HEK293 (cell line): ENCODE data around the gene HSFX3.

Experiments
- ELK4 ChIP-seq: IDR thresholded peaks from 2 replicates; pipeline ENCODE4 v1.6.1; 2011; ENCODE audit warnings: mild to moderate bottlenecking, low read depth, low read length, borderline replicate concordance
- HOXD13 ChIP-seq: sonication (generic); formaldehyde crosslinking; IDR thresholded peaks from 2 replicates; pipeline ENCODE4 v1.8.0; 2022; ENCODE audit warnings: missing genetic modification reagents, borderline replicate concordance
- OVOL3 ChIP-seq: fragments of 450-650 bp; formaldehyde crosslinking; IDR thresholded peaks from 2 replicates; pipeline ENCODE4 v1.5.1; 2016; ENCODE audit warnings: missing biosample characterization, missing genetic modification characterization
- PRDM1 ChIP-seq: fragments of 450-650 bp; formaldehyde crosslinking; IDR thresholded peaks from 2 replicates; pipeline ENCODE4; 2016; ENCODE audit warnings: missing biosample characterization, missing genetic modification characterization
- PRDM4 ChIP-seq: fragments of 450-650 bp; formaldehyde crosslinking; IDR thresholded peaks from 2 replicates; pipeline ENCODE4 v1.5.1; 2017; ENCODE audit warnings: missing biosample characterization, missing genetic modification characterization
- REPIN1 ChIP-seq: fragments of 450-650 bp; formaldehyde crosslinking; IDR thresholded peaks from 2 replicates; pipeline ENCODE4 v1.5.1; 2017; ENCODE audit warnings: missing biosample characterization, missing genetic modification characterization, low read depth
- SCRT2 ChIP-seq: fragments of 450-650 bp; formaldehyde crosslinking; IDR thresholded peaks from 2 replicates; pipeline ENCODE4 v1.5.1; 2016; ENCODE audit warnings: missing biosample characterization, missing genetic modification characterization
- YY1 ChIP-seq: fragments of 450-650 bp; formaldehyde crosslinking; IDR thresholded peaks from 2 replicates; pipeline ENCODE4 v1.5.1; 2018; ENCODE audit warnings: missing biosample characterization, missing genetic modification characterization
- ZBTB7A ChIP-seq: fragments of 450-650 bp; formaldehyde crosslinking; IDR thresholded peaks from 2 replicates; pipeline ENCODE4 v1.5.1; 2016; ENCODE audit warnings: low read depth, missing biosample characterization, missing genetic modification characterization
- ZEB2 ChIP-seq: fragments of 450-650 bp; formaldehyde crosslinking; IDR thresholded peaks from 2 replicates; pipeline ENCODE4 v1.5.1; 2016; ENCODE audit warnings: missing biosample characterization, missing genetic modification characterization
- ZNF10 ChIP-seq: fragments of 450-650 bp; formaldehyde crosslinking; IDR thresholded peaks from 2 replicates; pipeline ENCODE4 v1.5.1; 2017; ENCODE audit warnings: missing biosample characterization, missing genetic modification characterization
- ZNF140 ChIP-seq: fragments of 450-650 bp; formaldehyde crosslinking; IDR thresholded peaks from 2 replicates; pipeline ENCODE4 v1.5.1; 2016; ENCODE audit warnings: missing biosample characterization, missing genetic modification characterization
- ZNF202 ChIP-seq: fragments of 450-650 bp; formaldehyde crosslinking; IDR thresholded peaks from 2 replicates; pipeline ENCODE4 v1.5.1; 2016; ENCODE audit warnings: missing biosample characterization, missing genetic modification characterization, borderline replicate concordance
- ZNF214 ChIP-seq: fragments of 450-650 bp; formaldehyde crosslinking; IDR thresholded peaks from 2 replicates; pipeline ENCODE4 v1.5.1; 2017; ENCODE audit warnings: missing biosample characterization, mild to moderate bottlenecking, missing genetic modification characterization, borderline replicate concordance
- ZNF221 ChIP-seq: fragments of 450-650 bp; formaldehyde crosslinking; IDR thresholded peaks from 2 replicates; pipeline ENCODE4 v1.5.1; 2017; ENCODE audit warnings: missing biosample characterization, missing genetic modification characterization, borderline replicate concordance
- ZNF23 ChIP-seq: fragments of 450-650 bp; formaldehyde crosslinking; IDR thresholded peaks from 2 replicates; pipeline ENCODE4 v1.5.1; 2016; ENCODE audit warnings: missing biosample characterization, missing genetic modification characterization, borderline replicate concordance
- ZNF24 ChIP-seq: fragments of 450-650 bp; formaldehyde crosslinking; IDR thresholded peaks from 2 replicates; pipeline ENCODE4 v1.5.1; 2016; ENCODE audit warnings: missing biosample characterization, missing genetic modification characterization
- ZNF302 ChIP-seq: fragments of 450-650 bp; formaldehyde crosslinking; IDR thresholded peaks from 2 replicates; pipeline ENCODE4 v1.5.1; 2016; ENCODE audit warnings: missing biosample characterization, missing genetic modification characterization, low read depth
- ZNF394 ChIP-seq: fragments of 450-650 bp; formaldehyde crosslinking; IDR thresholded peaks from 2 replicates; pipeline ENCODE4 v1.5.1; 2016; ENCODE audit warnings: missing biosample characterization, missing genetic modification characterization, mild to moderate bottlenecking, moderate library complexity, borderline replicate concordance
- ZNF404 ChIP-seq: fragments of 450-650 bp; formaldehyde crosslinking; IDR thresholded peaks from 2 replicates; pipeline ENCODE4 v1.5.1; 2017; ENCODE audit warnings: missing biosample characterization, missing genetic modification characterization
- ZNF473 ChIP-seq: fragments of 450-650 bp; formaldehyde crosslinking; IDR thresholded peaks from 2 replicates; pipeline ENCODE4 v1.5.1; 2017; ENCODE audit warnings: missing biosample characterization, missing genetic modification characterization
- ZNF501 ChIP-seq: fragments of 450-650 bp; formaldehyde crosslinking; IDR thresholded peaks from 2 replicates; pipeline ENCODE4 v1.5.1; 2016; ENCODE audit warnings: missing biosample characterization, missing genetic modification characterization
- ZNF521 ChIP-seq: fragments of 450-650 bp; formaldehyde crosslinking; IDR thresholded peaks from 2 replicates; pipeline ENCODE4 v1.5.1; 2017; ENCODE audit warnings: missing biosample characterization, mild to moderate bottlenecking, missing genetic modification characterization
- ZNF548 ChIP-seq: fragments of 450-650 bp; formaldehyde crosslinking; IDR thresholded peaks from 2 replicates; pipeline ENCODE4 v1.5.1; 2016; ENCODE audit warnings: missing biosample characterization, missing genetic modification characterization
- ZNF549 ChIP-seq: fragments of 450-650 bp; IDR thresholded peaks from 2 replicates; pipeline ENCODE4 v1.5.1; 2018; ENCODE audit warnings: missing biosample characterization, missing genetic modification characterization, mild to moderate bottlenecking, inconsistent platforms, moderate library complexity
- ZNF558 ChIP-seq: fragments of 450-650 bp; formaldehyde crosslinking; IDR thresholded peaks from 2 replicates; pipeline ENCODE4 v1.5.1; 2016; ENCODE audit warnings: missing biosample characterization, missing genetic modification characterization
- ZNF621 ChIP-seq: fragments of 450-650 bp; formaldehyde crosslinking; IDR thresholded peaks from 2 replicates; pipeline ENCODE4 v1.5.1; 2017; ENCODE audit warnings: missing biosample characterization, missing genetic modification characterization
- ZNF623 ChIP-seq: fragments of 450-650 bp; formaldehyde crosslinking; IDR thresholded peaks from 2 replicates; pipeline ENCODE4 v1.5.1; 2016; ENCODE audit warnings: missing biosample characterization, missing genetic modification characterization
- ZNF645 ChIP-seq: fragments of 450-650 bp; formaldehyde crosslinking; IDR thresholded peaks from 2 replicates; pipeline ENCODE4; 2016; ENCODE audit warnings: missing biosample characterization, missing genetic modification characterization
- ZNF658 ChIP-seq: fragments of 450-650 bp; formaldehyde crosslinking; IDR thresholded peaks from 2 replicates; pipeline ENCODE4; 2016; ENCODE audit warnings: missing biosample characterization, missing genetic modification characterization
- ZNF701 ChIP-seq: fragments of 450-650 bp; formaldehyde crosslinking; IDR thresholded peaks from 2 replicates; pipeline ENCODE4 v1.5.1; 2016; ENCODE audit warnings: missing biosample characterization, missing genetic modification characterization
- ZNF707 ChIP-seq: fragments of 450-650 bp; formaldehyde crosslinking; IDR thresholded peaks from 2 replicates; pipeline ENCODE4 v1.5.1; 2016; ENCODE audit warnings: missing biosample characterization, missing genetic modification characterization
- ZNF792 ChIP-seq: fragments of 450-650 bp; formaldehyde crosslinking; IDR thresholded peaks from 2 replicates; pipeline ENCODE4 v1.5.1; 2016; ENCODE audit warnings: missing biosample characterization, missing genetic modification characterization
- ZNF837 ChIP-seq: fragments of 450-650 bp; formaldehyde crosslinking; IDR thresholded peaks from 2 replicates; pipeline ENCODE4 v1.5.1; 2016; ENCODE audit warnings: missing biosample characterization, missing genetic modification characterization
- ZSCAN5A ChIP-seq: fragments of 450-650 bp; formaldehyde crosslinking; IDR thresholded peaks from 2 replicates; pipeline ENCODE4 v1.5.1; 2016; ENCODE audit warnings: missing biosample characterization, missing genetic modification characterization

Gene HSFX3

GRCh38 chrX:149504915-149505651, 44.6 kb downstream of the HSFX3 start, which contains the start of gene IDS (continued):
- TF ChIP-seq ZSCAN5A (tag by site-specific recombination) = 0 out of 2 replicates have a peak, but pooled peaks have one; percentile 22
- TF ChIP-seq ZNF707 (tag by site-specific recombination) = no peak
- TF ChIP-seq ZNF24 (tag by site-specific recombination) = no peak
- TF ChIP-seq ZBTB7A (tag by site-specific recombination) = peak; percentile 54; the same call in 1 of the 2 replicates
- no peak for TF ChIP-seq ZNF645 (tag by site-specific recombination)
- peak; percentile 88 for TF ChIP-seq SCRT2
- TF ChIP-seq ELK4 = no peak
- peak; percentile 20; the same call in 1 of the 2 replicates for TF ChIP-seq ZNF658 (tag by site-specific recombination)
- no peak for TF ChIP-seq ZNF548 (tag by site-specific recombination)
- no peak for TF ChIP-seq ZNF701 (tag by site-specific recombination)
- TF ChIP-seq ZNF202 (tag by site-specific recombination) = no peak
- no peak for TF ChIP-seq ZNF521 (tag by site-specific recombination)
- no peak for TF ChIP-seq ZNF621 (tag by site-specific recombination)
- no peak for TF ChIP-seq PRDM4
- TF ChIP-seq OVOL3 (tag by site-specific recombination) = no peak
- no peak for TF ChIP-seq ZNF549 (tag by site-specific recombination)
- no peak for TF ChIP-seq ZNF792 (tag by site-specific recombination)
- no peak for TF ChIP-seq ZNF221 (tag by site-specific recombination)
- TF ChIP-seq REPIN1 (tag by site-specific recombination) = peak; percentile 53; the same call in 1 of the 2 replicates
- no peak for TF ChIP-seq ZNF140 (tag by site-specific recombination)
- TF ChIP-seq ZNF394 = no peak
- no peak for TF ChIP-seq ZNF23 (tag by site-specific recombination)
- 0 out of 2 replicates have a peak, but pooled peaks have one; percentile 23 for TF ChIP-seq ZNF501 (tag by site-specific recombination)
- no peak for TF ChIP-seq PRDM1 (tag by site-specific recombination)
- no peak for TF ChIP-seq ZNF837
- no peak for TF ChIP-seq ZNF558 (tag by site-specific recombination)
- TF ChIP-seq YY1 = no peak
- no peak for TF ChIP-seq ZNF214 (tag by site-specific recombination)
- no peak for TF ChIP-seq HOXD13 (CRISPR knock-in tag)
- no peak for TF ChIP-seq ZEB2 (tag by site-specific recombination)
- no peak for TF ChIP-seq ZNF623 (tag by site-specific recombination)
- no peak for TF ChIP-seq ZNF10 (tag by site-specific recombination)
- no peak for TF ChIP-seq ZNF302
- no peak for TF ChIP-seq ZNF473 (tag by site-specific recombination)
- TF ChIP-seq ZNF404 = no peak
